Epithelial cell of esophagus (primary cell): ENCODE data around the gene PDE11A.

Experiments
- DNase-seq: peaks from one replicate; pipeline ENCODE4 v3.0.0; 2010; ENCODE audit warnings: low read depth
- H3K4me3 ChIP-seq: 2 replicates; pipeline ENCODE4 v1.5.1; 2011; ENCODE audit warnings: mild to moderate bottlenecking, low read length, control low read depth
- TF ChIP-seq, protein P1 (sequence below): IDR thresholded peaks from 2 replicates; pipeline ENCODE4 v1.5.1; 2011; ENCODE audit warnings: low read depth, mild to moderate bottlenecking, low read length, control low read depth, inconsistent platforms; ENCODE audit not compliant: insufficient read depth; ENCODE audit errors: missing control alignments

The PDE11A gene

DNA sequence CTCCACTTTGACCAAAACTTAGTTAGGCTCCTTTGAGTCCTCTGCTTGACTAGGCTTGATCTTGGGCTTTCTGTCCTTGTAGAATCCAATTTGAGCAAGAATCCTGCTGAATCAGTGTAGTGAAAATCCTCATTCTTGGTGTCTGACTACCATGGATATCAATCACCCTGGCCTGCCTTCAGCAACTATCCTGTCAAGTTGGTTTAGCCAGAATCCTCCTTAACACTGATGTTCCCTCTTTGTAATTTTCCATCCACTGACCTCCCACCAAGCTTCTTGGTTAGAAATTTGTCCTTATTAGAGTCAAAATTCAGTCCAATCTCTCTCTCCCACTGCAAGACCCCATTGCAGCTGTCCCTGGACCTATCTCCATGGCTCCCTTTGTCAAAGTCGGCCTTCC is 39.2 kb upstream of the PDE11A start:
- H3K4me3 ChIP-seq, result no peak overlapping the region
- DNase-seq, result no peak
- TF ChIP-seq, protein P1, sequence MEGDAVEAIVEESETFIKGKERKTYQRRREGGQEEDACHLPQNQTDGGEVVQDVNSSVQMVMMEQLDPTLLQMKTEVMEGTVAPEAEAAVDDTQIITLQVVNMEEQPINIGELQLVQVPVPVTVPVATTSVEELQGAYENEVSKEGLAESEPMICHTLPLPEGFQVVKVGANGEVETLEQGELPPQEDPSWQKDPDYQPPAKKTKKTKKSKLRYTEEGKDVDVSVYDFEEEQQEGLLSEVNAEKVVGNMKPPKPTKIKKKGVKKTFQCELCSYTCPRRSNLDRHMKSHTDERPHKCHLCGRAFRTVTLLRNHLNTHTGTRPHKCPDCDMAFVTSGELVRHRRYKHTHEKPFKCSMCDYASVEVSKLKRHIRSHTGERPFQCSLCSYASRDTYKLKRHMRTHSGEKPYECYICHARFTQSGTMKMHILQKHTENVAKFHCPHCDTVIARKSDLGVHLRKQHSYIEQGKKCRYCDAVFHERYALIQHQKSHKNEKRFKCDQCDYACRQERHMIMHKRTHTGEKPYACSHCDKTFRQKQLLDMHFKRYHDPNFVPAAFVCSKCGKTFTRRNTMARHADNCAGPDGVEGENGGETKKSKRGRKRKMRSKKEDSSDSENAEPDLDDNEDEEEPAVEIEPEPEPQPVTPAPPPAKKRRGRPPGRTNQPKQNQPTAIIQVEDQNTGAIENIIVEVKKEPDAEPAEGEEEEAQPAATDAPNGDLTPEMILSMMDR, result no peak

DNA sequence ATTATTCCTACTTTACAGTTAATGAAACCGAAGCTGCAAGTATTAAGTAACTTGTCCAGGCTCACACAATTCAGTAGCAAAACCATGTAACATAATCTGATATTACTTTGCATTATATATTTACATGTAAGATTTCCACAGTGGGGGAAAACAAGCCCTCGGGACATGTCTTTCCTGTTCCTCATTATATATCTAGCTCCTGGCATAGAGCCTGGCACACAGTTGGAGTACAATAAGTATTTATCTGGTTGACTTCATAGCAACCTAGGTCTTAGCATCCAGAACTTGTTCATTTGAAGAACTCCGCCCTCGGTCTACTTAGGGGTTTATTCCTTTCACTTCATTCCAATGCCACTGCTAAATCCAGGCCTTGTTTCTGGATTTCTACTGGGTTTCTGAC is 38.1 kb upstream of the PDE11A start:
- TF ChIP-seq, protein P1, result no peak
- H3K4me3 ChIP-seq, result no peak overlapping the region
- no peak for DNase-seq

DNA sequence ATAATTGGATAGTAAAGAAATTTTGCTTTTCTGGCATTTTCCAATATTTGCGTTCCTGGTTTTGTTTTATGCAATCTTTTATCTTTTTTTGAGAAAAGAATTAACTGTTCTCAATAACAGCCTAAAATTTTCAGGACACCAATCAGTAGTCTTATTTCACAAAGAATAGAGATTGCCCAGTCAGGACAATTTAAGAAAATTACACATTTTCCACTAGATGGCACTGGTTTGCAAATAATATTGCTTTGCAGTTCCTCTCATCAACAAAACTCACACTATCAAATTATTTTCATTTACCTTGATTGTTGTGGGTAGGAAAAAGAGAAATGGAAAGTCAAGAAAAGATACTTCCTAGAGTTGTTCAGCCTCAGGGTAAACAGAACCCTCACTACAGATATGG is 37.2 kb upstream of the PDE11A start:
- no peak overlapping the region for H3K4me3 ChIP-seq
- DNase-seq, result peak; percentile 58
- TF ChIP-seq, protein P1, result peak; percentile 51

DNA sequence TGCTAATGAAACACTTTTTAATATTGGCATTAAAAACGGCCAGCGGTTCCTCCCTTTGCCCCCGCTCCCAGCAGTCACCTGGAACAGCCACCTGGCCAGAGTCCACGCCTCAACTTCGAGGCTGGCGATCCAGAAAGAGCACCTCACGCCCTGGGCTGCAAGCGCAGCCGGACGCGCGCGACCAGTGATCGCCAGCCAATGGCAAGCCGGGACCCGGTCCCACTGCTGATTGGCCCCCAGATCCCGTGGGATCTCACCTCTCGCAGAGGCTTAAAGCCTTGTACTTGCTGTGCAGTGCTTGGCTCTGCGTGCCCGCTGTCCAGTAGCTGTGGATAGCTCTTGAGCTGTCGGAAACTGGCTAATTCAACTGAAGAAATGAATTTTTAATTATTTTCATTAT is 35.6 kb upstream of the PDE11A start:
- DNase-seq, result no peak
- no peak overlapping the region for H3K4me3 ChIP-seq
- TF ChIP-seq, protein P1, result no peak

DNA sequence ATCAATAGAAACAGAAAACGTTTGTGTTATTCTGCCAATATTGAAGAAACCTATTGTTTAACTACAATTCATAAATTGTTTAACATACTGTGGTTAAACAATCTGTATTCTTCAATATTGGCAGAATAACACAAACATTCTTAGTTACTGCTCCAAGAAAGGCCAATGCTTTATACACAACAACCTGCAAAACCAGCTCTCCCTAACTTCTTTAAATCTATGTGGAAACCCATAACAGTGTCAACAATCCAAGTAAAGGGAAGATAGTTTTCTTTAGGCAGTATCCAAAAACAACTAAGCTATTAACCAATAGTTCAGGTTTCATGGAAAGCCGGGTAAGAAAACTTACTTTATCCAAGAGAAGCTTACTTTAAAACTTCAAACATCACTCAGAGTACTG is 33.5 kb upstream of the PDE11A start:
- TF ChIP-seq, protein P1, result no peak
- H3K4me3 ChIP-seq, result no peak overlapping the region
- no peak for DNase-seq

DNA sequence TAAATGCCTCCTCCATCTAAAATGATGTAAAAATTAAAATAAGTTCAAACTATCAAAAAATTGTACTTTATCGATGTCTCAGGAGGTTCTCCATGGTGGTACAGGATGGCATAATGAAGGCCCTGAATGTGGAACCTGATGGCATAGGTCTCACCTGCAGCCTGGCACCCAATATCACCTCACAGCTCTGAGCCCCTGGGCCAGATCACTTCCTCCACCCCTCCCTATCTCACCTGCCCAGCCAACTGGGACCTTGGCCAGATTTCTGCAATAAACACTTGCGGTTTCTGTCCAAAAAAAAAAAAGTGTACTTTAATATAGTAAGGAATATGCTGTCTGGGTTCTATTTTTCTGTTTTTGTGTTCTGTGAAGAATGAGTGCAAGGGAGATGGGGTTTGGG is 33.0 kb upstream of the PDE11A start:
- H3K4me3 ChIP-seq, result no peak overlapping the region
- TF ChIP-seq, protein P1, result no peak
- DNase-seq, result no peak

DNA sequence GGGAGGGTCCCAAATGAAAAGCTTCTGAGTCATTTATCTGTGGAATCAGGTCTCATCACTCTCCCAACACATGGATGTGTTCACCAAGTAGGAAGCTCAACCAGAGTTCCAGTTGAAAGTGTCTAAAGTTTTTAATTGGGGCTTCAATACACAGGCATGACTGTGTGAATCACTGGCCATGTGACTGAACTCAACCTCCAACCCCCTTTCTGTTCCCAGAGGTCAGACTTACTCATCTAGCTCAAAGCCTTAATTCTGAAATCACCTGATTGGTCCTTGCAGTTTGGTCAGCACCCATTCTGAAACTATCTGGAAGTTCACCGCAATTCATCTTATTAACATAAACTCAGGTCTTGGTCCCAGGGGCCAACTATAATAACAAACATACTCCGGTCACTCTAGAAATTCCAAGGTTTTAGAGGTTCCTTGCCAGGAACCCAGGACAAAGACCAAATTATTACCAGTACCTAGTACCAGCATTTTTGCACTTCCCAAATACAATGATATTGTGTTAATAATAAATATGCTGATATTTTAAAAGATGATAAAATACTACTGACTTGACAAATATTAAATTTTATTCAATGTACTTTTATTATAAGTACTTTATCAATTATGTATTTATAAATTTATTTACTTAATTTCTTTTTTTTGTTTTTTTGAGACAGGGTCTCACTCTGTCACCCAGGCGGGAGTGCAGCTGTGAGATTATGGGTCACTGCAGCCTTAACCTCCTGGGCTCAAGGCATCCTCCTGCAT is 28.9 kb upstream of the PDE11A start:
- no peak overlapping the region for H3K4me3 ChIP-seq
- peak; percentile 30 for DNase-seq
- TF ChIP-seq, protein P1, result no peak
